H9 (cell line): ENCODE data around the gene ARHGAP22. TPM values are rescaled to one million over a fixed set of nuclear protein-coding genes. Genes with fewer than 3 reads are reported as not detected.

Experiments
- DNase-seq: peaks from one replicate; pipeline ENCODE4 v3.0.0-alpha.2; 2017
- H2AFZ ChIP-seq: one replicate; pipeline ENCODE4 v1.6.1; 2013; ENCODE audit warnings: mild to moderate bottlenecking, low read length, control low read depth, moderate library complexity
- H2AK5ac ChIP-seq: 2 replicates; pipeline ENCODE4 v1.6.1; 2013; ENCODE audit warnings: low read length, control low read depth, mixed read lengths; ENCODE audit not compliant: insufficient read length
- H2BK120ac ChIP-seq: one replicate; pipeline ENCODE4 v1.6.1; 2013; ENCODE audit warnings: low read depth, mild to moderate bottlenecking, low read length, control low read depth, inconsistent platforms; ENCODE audit not compliant: poor library complexity, severe bottlenecking
- H2BK12ac ChIP-seq: 2 replicates; pipeline ENCODE4 v1.6.1; 2013; ENCODE audit warnings: low read length, control low read depth, mixed read lengths, low read depth; ENCODE audit not compliant: insufficient read length
- H2BK15ac ChIP-seq: 2 replicates; pipeline ENCODE4 v1.6.1; 2013; ENCODE audit warnings: low read depth, low read length, control low read depth
- H2BK20ac ChIP-seq: one replicate; pipeline ENCODE4 v1.6.1; 2013; ENCODE audit warnings: low read depth, mild to moderate bottlenecking, low read length, control low read depth, inconsistent platforms; ENCODE audit not compliant: poor library complexity, severe bottlenecking
- H2BK5ac ChIP-seq: 2 replicates; pipeline ENCODE4 v1.6.1; 2013; ENCODE audit warnings: low read length, control low read depth, mixed read lengths; ENCODE audit not compliant: insufficient read length
- H3K14ac ChIP-seq: 2 replicates; pipeline ENCODE4 v1.6.1; 2013; ENCODE audit warnings: low read length, control low read depth; ENCODE audit not compliant: insufficient read depth
- H3K18ac ChIP-seq: 2 replicates; pipeline ENCODE4 v1.6.1; 2013; ENCODE audit warnings: low read depth, mild to moderate bottlenecking, mixed read lengths, low read length, control low read depth; ENCODE audit not compliant: insufficient read length
- H3K23ac ChIP-seq: 2 replicates; pipeline ENCODE4 v1.6.1; 2013; ENCODE audit warnings: low read length, control low read depth, mixed read lengths, low read depth; ENCODE audit not compliant: insufficient read length
- H3K23me2 ChIP-seq: 2 replicates; pipeline ENCODE4 v1.6.1; 2013; ENCODE audit warnings: low read depth, mild to moderate bottlenecking, mixed read lengths, low read length, control low read depth; ENCODE audit not compliant: insufficient read length, poor library complexity, severe bottlenecking
- H3K27ac ChIP-seq: 2 replicates; pipeline ENCODE4 v1.5.1; 2013; ENCODE audit warnings: low read length, control low read depth, mixed read lengths, low read depth; ENCODE audit not compliant: insufficient read length
- H3K27me3 ChIP-seq: 2 replicates; pipeline ENCODE4 v1.6.1; 2013; ENCODE audit warnings: low read length, control low read depth, inconsistent platforms; ENCODE audit not compliant: insufficient read depth
- H3K4ac ChIP-seq: 2 replicates; pipeline ENCODE4 v1.6.1; 2013; ENCODE audit warnings: low read depth, mild to moderate bottlenecking, control low read depth, inconsistent platforms, low read length, moderate library complexity
- H3K4me1 ChIP-seq: 2 replicates; pipeline ENCODE4 v1.6.1; 2013; ENCODE audit warnings: low read length, control low read depth, inconsistent platforms; ENCODE audit not compliant: insufficient read depth
- H3K4me2 ChIP-seq: 2 replicates; pipeline ENCODE4 v1.6.1; 2013; ENCODE audit warnings: low read length, control low read depth, mixed read lengths; ENCODE audit not compliant: insufficient read length, insufficient read depth
- H3K56ac ChIP-seq: 2 replicates; pipeline ENCODE4 v1.6.1; 2013; ENCODE audit warnings: low read depth, mild to moderate bottlenecking, mixed read lengths, low read length, control low read depth; ENCODE audit not compliant: insufficient read length
- H3K79me1 ChIP-seq: 2 replicates; pipeline ENCODE4 v1.6.1; 2013; ENCODE audit warnings: low read depth, mild to moderate bottlenecking, moderate library complexity, low read length, control low read depth, inconsistent platforms; ENCODE audit not compliant: insufficient read depth, poor library complexity, severe bottlenecking
- H3K79me2 ChIP-seq: 2 replicates; pipeline ENCODE4 v1.6.1; 2013; ENCODE audit warnings: low read length, control low read depth, inconsistent platforms; ENCODE audit not compliant: insufficient read depth
- H3K9ac ChIP-seq: 2 replicates; pipeline ENCODE4 v1.6.1; 2013; ENCODE audit warnings: low read length, control low read depth, mixed read lengths; ENCODE audit not compliant: insufficient read length; ENCODE audit errors: extremely low read depth
- H3K9me3 ChIP-seq: one replicate; pipeline ENCODE4 v1.6.1; 2013; ENCODE audit warnings: low read depth, low read length, inconsistent platforms; ENCODE audit not compliant: control insufficient read depth
- H3T11ph ChIP-seq: one replicate; pipeline ENCODE4 v1.6.1; 2013; ENCODE audit warnings: mild to moderate bottlenecking, low read length, control low read depth, inconsistent platforms
- H4K20me1 ChIP-seq: one replicate; pipeline ENCODE4 v1.6.1; 2013; ENCODE audit not compliant: control insufficient read depth, insufficient read length, insufficient read depth
- H4K5ac ChIP-seq: 2 replicates; pipeline ENCODE4 v1.6.1; 2013; ENCODE audit warnings: low read depth, mild to moderate bottlenecking, mixed read lengths, low read length, control low read depth; ENCODE audit not compliant: insufficient read length
- H4K8ac ChIP-seq: replicated peaks from 2 replicates; pipeline ENCODE4 v1.6.1; 2013; ENCODE audit warnings: low read length, control low read depth, mixed read lengths, low read depth; ENCODE audit not compliant: insufficient read length
- H4K91ac ChIP-seq: 2 replicates; pipeline ENCODE4 v1.6.1; 2013; ENCODE audit warnings: low read depth, mild to moderate bottlenecking, moderate library complexity, mixed read lengths, low read length, control low read depth; ENCODE audit not compliant: insufficient read length
- H3K27ac Mint-ChIP-seq, 3 experiments: 2 replicates in 2 of 3; 3 replicates in 1 of 3; pipeline ENCODE4 v1.8.0; 2020 to 2021; ENCODE audit warnings: mixed read lengths in 3 of 3, mild to moderate bottlenecking in 1 of 3, moderate library complexity in 1 of 3
- H3K27me3 Mint-ChIP-seq: 2 replicates; pipeline ENCODE4 v1.8.0; 2021; ENCODE audit warnings: low read depth, mild to moderate bottlenecking, moderate library complexity, mixed read lengths
- H3K36me3 Mint-ChIP-seq, 3 experiments: 2 replicates in 2 of 3; 3 replicates in 1 of 3; pipeline ENCODE4 v1.8.0; 2020 to 2021; ENCODE audit warnings: low read depth in 3 of 3, mixed read lengths in 3 of 3; ENCODE audit not compliant: insufficient read depth in 1 of 3
- H3K4me1 Mint-ChIP-seq, 2 experiments: 2 replicates each; pipeline ENCODE4 v1.8.0; 2020; ENCODE audit warnings: mixed read lengths in 2 of 2
- H3K4me3 Mint-ChIP-seq, 2 experiments: 2 replicates in 1 of 2; 3 replicates in 1 of 2; pipeline ENCODE4 v1.8.0; 2020 to 2021; ENCODE audit warnings: mild to moderate bottlenecking in 2 of 2, mixed read lengths in 2 of 2, moderate library complexity in 1 of 2
- H3K9me3 Mint-ChIP-seq, 2 experiments: 2 replicates in 1 of 2; 3 replicates in 1 of 2; pipeline ENCODE4 v1.8.0; 2020; ENCODE audit warnings: mild to moderate bottlenecking in 2 of 2, mixed read lengths in 2 of 2, moderate library complexity in 1 of 2
- CTCF ChIP-seq: fragments of 200-600 bp; sonication (generic); conservative IDR thresholded peaks from 3 replicates; pipeline ENCODE4 v1.8.0; 2021; ENCODE audit warnings: antibody characterized with exemption, mild to moderate bottlenecking
- WGBS: extraction: QIAGEN DNeasy Blood & Tissue Kit; methylation state at CpG from one replicate; pipeline ENCODE4 v1.1.7; 2013; ENCODE audit warnings: missing lambda C conversion rate, low lambda C conversion rate, mixed read lengths; ENCODE audit not compliant: insufficient read length; ENCODE audit errors: extremely low coverage; 5-methylcytosine and 5-hydroxymethylcytosine counted together
- total RNA-seq: library from RNA; stranded (reverse); gene quantifications from 2 replicates; pipeline ENCODE4 v1.2.1, GENCODE V29; 2021

The ARHGAP22 gene
- total RNA-seq, 1 experiment from 2014 or later, result 7.4 TPM

- H3K4me2 ChIP-seq, result no peak overlapping the region
- H3K4me1 Mint-ChIP-seq, result peaks cover 9 to 21% of the 10 kb centered on the region in 2 experiments
- no peak overlapping the region for H2AFZ ChIP-seq
- no peaks in the 10 kb centered on the region; the same call in 1 of the 2 replicates for H3K27me3 ChIP-seq
- H3K27ac ChIP-seq, result no peak overlapping the region
- no peak overlapping the region for H2BK120ac ChIP-seq
- TF ChIP-seq CTCF, result no peak
- H3K9ac ChIP-seq, result no peak overlapping the region
- no peak overlapping the region for H3K27ac Mint-ChIP-seq
- H2BK20ac ChIP-seq, result no peak overlapping the region
- no peak overlapping the region for H2BK12ac ChIP-seq
- no peak overlapping the region for H2BK15ac ChIP-seq
- no peak overlapping the region; the same call in 1 of the 2 replicates for H3K4ac ChIP-seq
- no peaks in the 10 kb centered on the region for H3K9me3 Mint-ChIP-seq
- H3K4me3 Mint-ChIP-seq, result no peak overlapping the region
- no peak overlapping the region for H4K91ac ChIP-seq
- no peaks in the 10 kb centered on the region for H3K79me2 ChIP-seq
- DNase-seq, result peak; percentile 17
- H3K4me1 ChIP-seq, result no peaks in the 10 kb centered on the region
- no peaks in the 10 kb centered on the region for H3K27me3 Mint-ChIP-seq
- no peak overlapping the region for H2BK5ac ChIP-seq
- no peak overlapping the region for H4K5ac ChIP-seq
- H3K14ac ChIP-seq, result no peak overlapping the region
- no peak overlapping the region for H3K23ac ChIP-seq
- no peak overlapping the region for H3K18ac ChIP-seq
- H3T11ph ChIP-seq, result no peak overlapping the region
- no peak overlapping the region for H2AK5ac ChIP-seq
- no peaks in the 10 kb centered on the region for H3K79me1 ChIP-seq
- no peak overlapping the region for H3K56ac ChIP-seq
- WGBS, result 100% methylated on average over 1 of the region's 6 CpGs
- no peaks in the 10 kb centered on the region for H3K9me3 ChIP-seq
- H4K20me1 ChIP-seq, result no peaks in the 10 kb centered on the region
- H3K23me2 ChIP-seq, result no peaks in the 10 kb centered on the region
- no peak overlapping the region for H4K8ac ChIP-seq
- H3K36me3 Mint-ChIP-seq, result no peaks in the 10 kb centered on the region; a peak in 1 of 7 replicates
Measured at GRCh38 chr10:48501787-48502771, 102.8 kb downstream of the ARHGAP22 start.
